Loucy (cell line): Measurements from ENCODE around the gene MACROD2.

Experiments
- CTCF ChIP-seq: fragments of 200-600 bp; sonication (generic); conservative IDR thresholded peaks from 2 replicates; pipeline ENCODE4 v1.5.1; 2014; ENCODE audit warnings: mild to moderate bottlenecking, antibody characterized with exemption, low read length
- EZH2phosphoT487 ChIP-seq: fragments of 200-600 bp; IDR thresholded peaks from 2 replicates; pipeline ENCODE4 v1.6.1; 2018; ENCODE audit warnings: antibody characterized with exemption, mild to moderate bottlenecking, moderate library complexity, borderline replicate concordance

GRCh38 chr20:14093652-14094051 lies 98.3 kb downstream of the MACROD2 start:
- TF ChIP-seq CTCF (no peak), EZH2phosphoT487 (no peak)
